DOHH2 (cell line): Measurements from ENCODE around the gene SLMAP.

Experiments
- H3F3A ChIP-seq: fragments of 200-600 bp; sonication (generic), shearing (Covaris generic); 2 replicates; pipeline ENCODE4 v1.6.0; 2016; ENCODE audit warnings: antibody characterized with exemption, mild to moderate bottlenecking; ENCODE audit not compliant: control insufficient read depth, insufficient read depth
- H3K27ac ChIP-seq: fragments of 200-600 bp; sonication (generic); 2 replicates; pipeline ENCODE4 v1.5.1; 2014; ENCODE audit warnings: low read depth, mild to moderate bottlenecking, low read length, moderate library complexity
- H3K27me3 ChIP-seq: fragments of 200-600 bp; sonication (generic); 2 replicates; pipeline ENCODE4 v1.6.1; 2014; ENCODE audit warnings: mild to moderate bottlenecking, low read length, mixed read lengths; ENCODE audit not compliant: control insufficient read depth
- H3K36me3 ChIP-seq: fragments of 200-600 bp; sonication (generic); 2 replicates; pipeline ENCODE4 v1.6.1; 2014; ENCODE audit warnings: mild to moderate bottlenecking, low read length, moderate library complexity, mixed read lengths; ENCODE audit not compliant: control insufficient read depth
- H3K4me1 ChIP-seq: fragments of 200-600 bp; sonication (generic); 2 replicates; pipeline ENCODE4 v1.6.1; 2014; ENCODE audit warnings: mild to moderate bottlenecking, low read length, mixed read lengths; ENCODE audit not compliant: control insufficient read depth
- H3K4me2 ChIP-seq: fragments of 200-600 bp; sonication (generic); 2 replicates; pipeline ENCODE4 v1.6.0; 2014; ENCODE audit warnings: mild to moderate bottlenecking, low read length, moderate library complexity
- H3K4me3 ChIP-seq: fragments of 200-600 bp; sonication (generic); 2 replicates; pipeline ENCODE4 v1.5.1; 2014; ENCODE audit warnings: mild to moderate bottlenecking, low read length, mixed read lengths
- H3K79me2 ChIP-seq: fragments of 200-600 bp; sonication (generic); 2 replicates; pipeline ENCODE4 v1.6.1; 2014; ENCODE audit warnings: mild to moderate bottlenecking, low read length, mixed read lengths; ENCODE audit not compliant: control insufficient read depth
- H3K9me2 ChIP-seq: fragments of 200-600 bp; sonication (generic); replicated peaks from 2 replicates; pipeline ENCODE4 v1.6.1; 2014; ENCODE audit warnings: mild to moderate bottlenecking, low read length, mixed read lengths; ENCODE audit not compliant: control insufficient read depth
- H3K9me3 ChIP-seq: fragments of 200-600 bp; sonication (generic); 2 replicates; pipeline ENCODE4 v1.6.1; 2014; ENCODE audit warnings: antibody characterized with exemption, low read length, mixed read lengths; ENCODE audit not compliant: control insufficient read depth, insufficient read depth
- H4K20me1 ChIP-seq: fragments of 200-600 bp; sonication (generic); 2 replicates; pipeline ENCODE4 v1.6.0; 2014; ENCODE audit warnings: low read depth, mild to moderate bottlenecking, antibody characterized with exemption, low read length, moderate library complexity; ENCODE audit not compliant: control insufficient read depth, insufficient read depth
- CTCF ChIP-seq: fragments of 200-600 bp; sonication (generic); IDR thresholded peaks from one replicate; pipeline ENCODE4 v1.5.1; 2014; ENCODE audit warnings: antibody characterized with exemption, mild to moderate bottlenecking, low read depth, low read length; ENCODE audit not compliant: poor library complexity, severe bottlenecking
- EZH2phosphoT487 ChIP-seq: fragments of 200-600 bp; sonication (generic); IDR thresholded peaks from 2 replicates; pipeline ENCODE4 v1.6.1; 2017; ENCODE audit warnings: borderline replicate concordance, mild to moderate bottlenecking, antibody characterized with exemption, low read length, moderate library complexity, mixed read lengths

Gene SLMAP

GRCh38 chr3:57919987-57920386 is 163.9 kb downstream of the SLMAP start:
- no peaks in the 10 kb centered on the region for H3K27me3 ChIP-seq
- H4K20me1 ChIP-seq: no peaks in the 10 kb centered on the region
- H3K79me2 ChIP-seq: no peaks in the 10 kb centered on the region
- H3F3A ChIP-seq: no peaks in the 10 kb centered on the region
- no peaks in the 10 kb centered on the region for H3K9me3 ChIP-seq
- TF ChIP-seq CTCF: no peak
- TF ChIP-seq EZH2phosphoT487: no peak
- no peak overlapping the region for H3K27ac ChIP-seq
- no peaks in the 10 kb centered on the region for H3K4me1 ChIP-seq
- H3K4me3 ChIP-seq: no peak overlapping the region
- H3K9me2 ChIP-seq: no peaks in the 10 kb centered on the region
- H3K4me2 ChIP-seq: no peak overlapping the region
- peaks cover 38% of the 10 kb centered on the region for H3K36me3 ChIP-seq

GRCh38 chr3:57923101-57923500 is 167.0 kb downstream of the SLMAP start:
- no peaks in the 10 kb centered on the region for H3K79me2 ChIP-seq
- H3K27ac ChIP-seq: no peak overlapping the region
- no peaks in the 10 kb centered on the region for H3K27me3 ChIP-seq
- peaks cover 28% of the 10 kb centered on the region for H3K36me3 ChIP-seq
- H3F3A ChIP-seq: no peaks in the 10 kb centered on the region
- H3K9me2 ChIP-seq: no peaks in the 10 kb centered on the region
- H3K9me3 ChIP-seq: no peaks in the 10 kb centered on the region
- no peak overlapping the region for H3K4me3 ChIP-seq
- no peak for TF ChIP-seq CTCF
- TF ChIP-seq EZH2phosphoT487: no peak
- no peaks in the 10 kb centered on the region for H4K20me1 ChIP-seq
- H3K4me2 ChIP-seq: no peak overlapping the region
- no peaks in the 10 kb centered on the region for H3K4me1 ChIP-seq

- H3K4me2 ChIP-seq: no peak overlapping the region
- no peak for TF ChIP-seq CTCF
- no peak for TF ChIP-seq EZH2phosphoT487
- H3K27me3 ChIP-seq: no peaks in the 10 kb centered on the region
- no peaks in the 10 kb centered on the region for H3K4me1 ChIP-seq
- H3K36me3 ChIP-seq: peaks cover 26% of the 10 kb centered on the region
- H3F3A ChIP-seq: no peaks in the 10 kb centered on the region
- H3K9me2 ChIP-seq: no peaks in the 10 kb centered on the region
- H3K4me3 ChIP-seq: no peak overlapping the region
- H3K9me3 ChIP-seq: no peaks in the 10 kb centered on the region
- H3K27ac ChIP-seq: no peak overlapping the region
- no peaks in the 10 kb centered on the region for H3K79me2 ChIP-seq
- H4K20me1 ChIP-seq: no peaks in the 10 kb centered on the region
These were observed 167.6 kb downstream of the SLMAP start for GRCh38 chr3:57923752-57924151.

GRCh38 chr3:57927166-57927565 is 171.1 kb downstream of the SLMAP start:
- Histone ChIP-seq H3K79me2 (no peaks in the 10 kb centered on the region), H3F3A (no peaks in the 10 kb centered on the region), H3K9me2 (no peaks in the 10 kb centered on the region), H3K4me2 (no peak overlapping the region), H3K27me3 (no peaks in the 10 kb centered on the region), H3K27ac (no peak overlapping the region), H3K9me3 (no peaks in the 10 kb centered on the region), H3K36me3 (peaks cover 18% of the 10 kb centered on the region), H3K4me3 (no peak overlapping the region), H4K20me1 (no peaks in the 10 kb centered on the region), H3K4me1 (no peaks in the 10 kb centered on the region)
- TF ChIP-seq CTCF (no peak), EZH2phosphoT487 (no peak)
